Measurements from ENCODE around the gene WWTR1. TPM values are rescaled to one million over a fixed set of nuclear protein-coding genes. Genes with fewer than 3 reads are reported as not detected.
A peak's percentile ranks its signal among the peaks of the same experiment; 100 is the strongest.

Gene WWTR1
- polyA plus RNA-seq, 2 of the 4 experiments (the other 2 are of a cell fraction): 99.7 to 164 TPM

- Histone ChIP-seq H3K9me3 (no peaks in the 10 kb centered on the region), H3K4me1 (peaks cover 40% of the 10 kb centered on the region), H3K27ac (peak overlapping the region; percentile 27 to 70; a peak in 5 of 6 replicates), H3K4me2 (no peak overlapping the region), H3K4me3 (no peak overlapping the region)
- CTCF ChIA-PET: interaction anchor here (0.6 to 4.5 kb wide), 38 partner anchors 10 to 567 kb away, joined by 3 to 52 read pairs (median 4); partner anchors contain the start of genes TM4SF1 and TM4SF18
- POLR2A ChIA-PET: no interaction called here
- no peak for TF ChIP-seq SMC3 (IDR thresholded peaks at IDR 0.05)
- TF ChIP-seq HOXB13 (CRISPR knock-in tag; IDR thresholded peaks at IDR 0.05; ENCODE audit: low read depth): no peak
- TF ChIP-seq ELK1 (IDR thresholded peaks at IDR 0.05; ENCODE audit: low read depth, low read length): no peak
- TF ChIP-seq USF2 (IDR thresholded peaks at IDR 0.05): no peak
- TF ChIP-seq NR3C1 (IDR thresholded peaks at IDR 0.05): no peak
- no peak for TF ChIP-seq ZNF302 (CRISPR knock-in tag; IDR thresholded peaks at IDR 0.05)
- no peak for TF ChIP-seq HES2 (IDR thresholded peaks at IDR 0.05)
- TF ChIP-seq CHD2 (IDR thresholded peaks at IDR 0.05; ENCODE audit: low read length, partially characterized antibody): no peak
- TF ChIP-seq BHLHE40 (IDR thresholded peaks at IDR 0.05; ENCODE audit: low read depth, low read length): no peak
- no peak for TF ChIP-seq RAD21 (conservative IDR thresholded peaks at IDR 0.05 in 1 of 2, IDR thresholded peaks at IDR 0.05 in 1 of 2)
- TF ChIP-seq HOXB5 (CRISPR knock-in tag; IDR thresholded peaks at IDR 0.05): no peak
- no peak for TF ChIP-seq PHF8 (IDR thresholded peaks at IDR 0.05; ENCODE audit: borderline replicate concordance, low read depth)
- no peak for TF ChIP-seq TFCP2L1 (CRISPR knock-in tag; IDR thresholded peaks at IDR 0.05)
- TF ChIP-seq ESRRA (IDR thresholded peaks at IDR 0.05; ENCODE audit: borderline replicate concordance, low read length): no peak
- TF ChIP-seq HOXA7 (CRISPR knock-in tag; IDR thresholded peaks at IDR 0.05): no peak
- TF ChIP-seq MAX (IDR thresholded peaks at IDR 0.05): no peak
- TF ChIP-seq E2F6 (IDR thresholded peaks at IDR 0.05; ENCODE audit: borderline replicate concordance, low read depth): no peak
- TF ChIP-seq ZSCAN20 (CRISPR knock-in tag; IDR thresholded peaks at IDR 0.05): no peak
- no peak for TF ChIP-seq FOSB (CRISPR knock-in tag; IDR thresholded peaks at IDR 0.05)
- 91% methylated on average over 3 of the region's 3 CpGs for WGBS (ENCODE audit: missing lambda C conversion rate)
- FAIRE-seq (no peak), DNase-seq (ENCODE audit: low read depth in 1 of 2, low spot score in 1 of 2) (no peak), ATAC-seq (no peak)
Observed at GRCh38 chr3:149481056-149481455, 176.8 kb downstream of the WWTR1 start.

GRCh38 chr3:149480326-149481017 lies 177.4 kb downstream of the WWTR1 start:
- CTCF ChIA-PET: interaction anchor here (0.6 to 4.5 kb wide), 57 partner anchors 10 to 567 kb away, joined by 3 to 52 read pairs (median 4); partner anchors contain the start of genes TM4SF1 and TM4SF18
- FAIRE-seq: peak; percentile 90

More at GRCh38 chr3:149480326-149481017, 177.4 kb downstream of the WWTR1 start:
- H3K9me3 ChIP-seq: no peaks in the 10 kb centered on the region
- WGBS (ENCODE audit: missing lambda C conversion rate): 49% methylated on average over 15 of the region's 15 CpGs
- peak; percentile 85 to 95 for DNase-seq (ENCODE audit: low read depth in 1 of 2, low spot score in 1 of 2)
- peaks cover 46% of the 10 kb centered on the region for H3K4me1 ChIP-seq
- H3K4me3 ChIP-seq: no peak overlapping the region
- TF ChIP-seq CHD2 (IDR thresholded peaks at IDR 0.05; ENCODE audit: low read length, partially characterized antibody) (no peak), MAFK (IDR thresholded peaks at IDR 0.05; ENCODE audit: partially characterized antibody) (peak; percentile 86), MAX (IDR thresholded peaks at IDR 0.05) (peak; percentile 43), RCOR1 (IDR thresholded peaks at IDR 0.05; ENCODE audit: low read depth, low read length) (peak; percentile 60; the same call in 1 of the 2 replicates), HDAC2 (IDR thresholded peaks at IDR 0.05) (no peak), RAD21 (conservative IDR thresholded peaks at IDR 0.05 in 1 of 2, IDR thresholded peaks at IDR 0.05 in 1 of 2) (peak; percentile 99 to 100), SMC3 (IDR thresholded peaks at IDR 0.05) (peak; percentile 98), CTCF (IDR thresholded peaks at IDR 0.05) (peak; percentile 94), GATA3 (IDR thresholded peaks at IDR 0.05; ENCODE audit: borderline replicate concordance) (peak; percentile 12; the same call in 1 of the 2 replicates), NR3C1 (IDR thresholded peaks at IDR 0.05) (no peak), HOXB5 (CRISPR knock-in tag; IDR thresholded peaks at IDR 0.05) (no peak), CEBPB (IDR thresholded peaks at IDR 0.05) (peak in 1 of 2 experiments; percentile 34; a peak in 1 of 4 replicates), FOSL2 (IDR thresholded peaks at IDR 0.05) (no peak), FOSL2 (CRISPR knock-in tag; IDR thresholded peaks at IDR 0.05) (peak; percentile 29; the same call in 1 of the 2 replicates), ZNF302 (CRISPR knock-in tag; IDR thresholded peaks at IDR 0.05) (no peak), JUN (IDR thresholded peaks at IDR 0.05) (peak in 1 of 2 experiments; percentile 45; a peak in 1 of 5 replicates)
- POLR2A ChIA-PET: no interaction called here
- peak; percentile 97 to 98 for ATAC-seq
- H3K4me2 ChIP-seq: peak overlapping the region; percentile 61
- peak overlapping the region; percentile 82 to 83 for H3K27ac ChIP-seq
